Loucy (cell line): ENCODE results near the gene INTS1.

Source experiments
- H2AFZ ChIP-seq: fragments of 200-600 bp; sonication (generic); 2 replicates; pipeline ENCODE4 v1.6.0; 2016; ENCODE audit warnings: antibody characterized with exemption, mild to moderate bottlenecking, low read length, moderate library complexity
- H3F3A ChIP-seq: fragments of 200-600 bp; 2 replicates; pipeline ENCODE4 v1.6.0; 2016; ENCODE audit warnings: antibody characterized with exemption, low read depth, mild to moderate bottlenecking
- H3K27me3 ChIP-seq: fragments of 200-600 bp; sonication (generic); 2 replicates; pipeline ENCODE4 v1.6.1; 2014; ENCODE audit warnings: low read length, mild to moderate bottlenecking; ENCODE audit not compliant: insufficient read depth, poor library complexity, severe bottlenecking
- H3K36me3 ChIP-seq: fragments of 200-600 bp; sonication (generic); 2 replicates; pipeline ENCODE4 v1.6.1; 2016; ENCODE audit warnings: low read length; ENCODE audit not compliant: insufficient read depth
- H3K4me1 ChIP-seq: fragments of 200-600 bp; sonication (generic); 2 replicates; pipeline ENCODE4 v1.5.1; 2014; ENCODE audit warnings: low read length, mild to moderate bottlenecking; ENCODE audit not compliant: insufficient read depth, poor library complexity, severe bottlenecking
- H3K4me2 ChIP-seq: fragments of 200-600 bp; sonication (generic); 2 replicates; pipeline ENCODE4 v1.6.0; 2014; ENCODE audit warnings: antibody characterized with exemption, low read length, low read depth, mild to moderate bottlenecking; ENCODE audit not compliant: poor library complexity, severe bottlenecking
- H3K4me3 ChIP-seq: fragments of 200-600 bp; sonication (generic); 2 replicates; pipeline ENCODE4 v1.5.1; 2014; ENCODE audit warnings: low read length, mild to moderate bottlenecking, mixed read lengths; ENCODE audit not compliant: poor library complexity, severe bottlenecking
- H3K79me2 ChIP-seq: fragments of 200-600 bp; sonication (generic); 2 replicates; pipeline ENCODE4 v1.6.1; 2014; ENCODE audit warnings: low read length; ENCODE audit not compliant: insufficient read depth
- H3K9ac ChIP-seq: fragments of 200-600 bp; sonication (generic); 2 replicates; pipeline ENCODE4 v1.6.0; 2014; ENCODE audit warnings: mild to moderate bottlenecking, low read depth, low read length, moderate library complexity; ENCODE audit not compliant: poor library complexity, severe bottlenecking
- H3K9me2 ChIP-seq: fragments of 200-600 bp; sonication (generic); replicated peaks from 2 replicates; pipeline ENCODE4 v1.6.1; 2016; ENCODE audit warnings: low read depth, low read length, mixed read lengths
- H3K9me3 ChIP-seq: fragments of 200-600 bp; sonication (generic); 2 replicates; pipeline ENCODE4 v1.6.1; 2014; ENCODE audit warnings: mild to moderate bottlenecking, antibody characterized with exemption, low read length, low read depth; ENCODE audit not compliant: insufficient read depth
- H4K20me1 ChIP-seq: fragments of 200-600 bp; sonication (generic); 2 replicates; pipeline ENCODE4 v1.6.0; 2014; ENCODE audit warnings: antibody characterized with exemption, low read length, mild to moderate bottlenecking; ENCODE audit not compliant: insufficient read depth, poor library complexity, severe bottlenecking
- CTCF ChIP-seq: fragments of 200-600 bp; sonication (generic); conservative IDR thresholded peaks from 2 replicates; pipeline ENCODE4 v1.5.1; 2014; ENCODE audit warnings: mild to moderate bottlenecking, antibody characterized with exemption, low read length
- EZH2phosphoT487 ChIP-seq: fragments of 200-600 bp; IDR thresholded peaks from 2 replicates; pipeline ENCODE4 v1.6.1; 2018; ENCODE audit warnings: antibody characterized with exemption, mild to moderate bottlenecking, moderate library complexity, borderline replicate concordance

Gene INTS1

GRCh38 chr7:1459512-1459892 is 44.7 kb downstream of the INTS1 start:
- Histone ChIP-seq H3K79me2 (peaks cover 7% of the 10 kb centered on the region; the same call in 1 of the 2 replicates), H3K9ac (peak overlapping the region; percentile 85), H3K36me3 (no peaks in the 10 kb centered on the region), H3K27me3 (no peaks in the 10 kb centered on the region), H3K9me2 (no peaks in the 10 kb centered on the region), H3K4me1 (peaks cover 54% of the 10 kb centered on the region), H3F3A (no peaks in the 10 kb centered on the region; the same call in 1 of the 2 replicates), H2AFZ (no peak overlapping the region), H3K4me2 (peak overlapping the region; percentile 93), H3K4me3 (peak overlapping the region; percentile 80), H4K20me1 (no peaks in the 10 kb centered on the region), H3K9me3 (no peaks in the 10 kb centered on the region)
- TF ChIP-seq EZH2phosphoT487 (no peak), CTCF (no peak)

- H3K9ac ChIP-seq = peak within 1 kb of the TSS; percentile 85
- peak within 1 kb of the TSS; percentile 93 for H3K4me2 ChIP-seq
- H3K9me2 ChIP-seq = no peaks in the 10 kb centered on the region
- no peaks in the 10 kb centered on the region for H4K20me1 ChIP-seq
- peaks cover 55% of the 10 kb centered on the region for H3K4me1 ChIP-seq
- H3K79me2 ChIP-seq = peaks cover 7% of the 10 kb centered on the region; the same call in 1 of the 2 replicates
- no peaks in the 10 kb centered on the region for H3K27me3 ChIP-seq
- H3K9me3 ChIP-seq = no peaks in the 10 kb centered on the region
- TF ChIP-seq EZH2phosphoT487 (no peak), CTCF (no peak)
- peak within 1 kb of the TSS; percentile 80; the same call in 1 of the 2 replicates for H2AFZ ChIP-seq
- H3K4me3 ChIP-seq = peak within 1 kb of the TSS; percentile 80
- no peaks in the 10 kb centered on the region for H3K36me3 ChIP-seq
- no peaks in the 10 kb centered on the region; the same call in 1 of the 2 replicates for H3F3A ChIP-seq
These were observed 45.3 kb downstream of the INTS1 start, which contains the start of gene MICALL2 for GRCh38 chr7:1458683-1459511. MICALL2 (minus strand) TSS chr7:1459470; CDS start chr7:1459326, 144 bp downstream.

GRCh38 chr7:1457949-1458682 is 46.1 kb downstream of the INTS1 start:
- no peaks in the 10 kb centered on the region for H3K27me3 ChIP-seq
- no peaks in the 10 kb centered on the region for H3K9me2 ChIP-seq
- no peaks in the 10 kb centered on the region for H4K20me1 ChIP-seq
- TF ChIP-seq CTCF (no peak), EZH2phosphoT487 (no peak)
- H3F3A ChIP-seq = no peaks in the 10 kb centered on the region; the same call in 1 of the 2 replicates
- H3K9me3 ChIP-seq = no peaks in the 10 kb centered on the region
- H2AFZ ChIP-seq = no peak overlapping the region
- peak overlapping the region; percentile 78 for H3K4me3 ChIP-seq
- peaks cover 55% of the 10 kb centered on the region for H3K4me1 ChIP-seq
- H3K9ac ChIP-seq = peak overlapping the region; percentile 72
- peaks cover 4% of the 10 kb centered on the region; the same call in 1 of the 2 replicates for H3K79me2 ChIP-seq
- H3K4me2 ChIP-seq = peak overlapping the region; percentile 93
- H3K36me3 ChIP-seq = no peaks in the 10 kb centered on the region
